ENCODE measurements around the gene MRPS21.

The MRPS21 gene

DNA sequence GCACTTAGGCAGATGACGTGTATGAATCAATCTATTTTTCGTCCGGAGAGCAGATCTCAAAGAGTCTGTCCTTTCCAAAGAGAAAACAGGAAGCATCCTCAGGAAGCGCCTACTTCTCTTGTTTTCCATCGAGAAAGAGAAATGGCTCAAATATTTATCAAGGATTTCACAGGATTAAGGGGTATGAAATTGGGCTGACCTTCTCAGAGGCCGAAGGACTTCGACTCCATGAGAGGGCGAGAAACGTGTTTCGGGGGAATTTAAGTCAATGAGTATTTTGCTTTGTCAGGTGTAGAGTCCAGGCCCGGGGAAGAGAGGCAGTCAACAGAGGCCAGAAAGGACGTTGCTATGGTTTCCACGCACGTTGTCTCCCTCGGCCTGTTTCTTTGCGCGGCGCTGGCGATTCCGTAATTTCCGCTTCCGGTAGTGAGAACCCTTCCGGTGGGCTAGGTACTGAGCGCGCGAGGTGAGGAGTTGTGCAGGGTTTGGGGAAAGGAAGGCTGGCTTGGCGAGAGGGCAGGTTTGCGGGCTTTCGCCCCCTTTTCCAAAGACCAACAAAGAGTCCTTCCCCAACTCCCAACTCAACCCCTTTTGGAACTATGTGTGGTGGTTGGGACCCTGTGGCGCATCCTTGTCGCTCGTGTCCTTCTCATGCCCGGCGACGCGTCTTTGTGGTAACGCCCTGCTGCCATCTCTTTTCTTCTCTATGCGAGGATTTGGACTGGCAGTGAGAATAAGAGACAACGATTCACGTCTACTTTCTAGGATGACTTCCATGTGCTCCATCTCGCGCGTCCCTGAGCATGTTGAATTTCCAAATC is at the start of gene MRPS21:
Gene MRPS21, plus strand, starts transcription at position 429 of the 821 bp plus-strand sequence. CDS start 506 bp downstream, outside the sequence.
- peak; percentile 94 for DNase-seq

DNA sequence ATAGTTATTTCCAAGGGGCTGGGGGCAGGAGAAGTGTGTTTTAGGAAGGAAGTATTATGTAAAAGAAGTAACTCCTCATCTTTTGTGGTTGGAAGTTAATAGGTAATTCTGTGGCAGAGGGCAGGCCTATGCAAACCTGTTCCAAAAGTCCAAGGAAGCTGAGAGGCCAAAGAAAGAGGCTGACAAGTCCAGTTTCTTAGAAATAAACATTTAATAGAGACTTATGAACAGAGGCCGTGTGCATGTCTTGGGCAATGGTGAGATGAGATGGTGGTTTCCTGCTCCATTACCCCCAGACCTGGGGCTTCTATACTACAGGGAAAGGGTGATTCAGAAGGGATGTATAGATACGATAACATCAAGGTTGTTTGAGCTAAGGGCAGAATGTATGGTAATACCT is 43.7 kb upstream of the MRPS21 start:
- no peak for DNase-seq

DNA sequence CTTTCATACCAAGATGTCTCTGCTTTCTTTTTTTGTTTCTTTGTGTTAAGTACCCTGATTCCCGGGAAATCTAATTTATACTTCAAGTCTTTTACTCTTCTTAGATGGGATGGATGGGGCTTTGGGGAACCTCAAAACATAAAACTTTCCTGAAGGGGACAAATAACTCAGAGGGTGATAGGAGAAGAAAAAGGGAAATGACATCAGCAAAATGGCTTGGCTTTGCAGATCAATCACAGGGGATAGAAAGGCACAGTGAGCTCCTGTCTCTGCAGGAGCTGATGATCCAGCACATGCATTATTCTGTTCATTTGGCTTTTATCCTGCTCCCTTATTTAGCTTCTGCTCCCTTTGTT is 37.5 kb upstream of the MRPS21 start:
- DNase-seq, result no peak

DNA sequence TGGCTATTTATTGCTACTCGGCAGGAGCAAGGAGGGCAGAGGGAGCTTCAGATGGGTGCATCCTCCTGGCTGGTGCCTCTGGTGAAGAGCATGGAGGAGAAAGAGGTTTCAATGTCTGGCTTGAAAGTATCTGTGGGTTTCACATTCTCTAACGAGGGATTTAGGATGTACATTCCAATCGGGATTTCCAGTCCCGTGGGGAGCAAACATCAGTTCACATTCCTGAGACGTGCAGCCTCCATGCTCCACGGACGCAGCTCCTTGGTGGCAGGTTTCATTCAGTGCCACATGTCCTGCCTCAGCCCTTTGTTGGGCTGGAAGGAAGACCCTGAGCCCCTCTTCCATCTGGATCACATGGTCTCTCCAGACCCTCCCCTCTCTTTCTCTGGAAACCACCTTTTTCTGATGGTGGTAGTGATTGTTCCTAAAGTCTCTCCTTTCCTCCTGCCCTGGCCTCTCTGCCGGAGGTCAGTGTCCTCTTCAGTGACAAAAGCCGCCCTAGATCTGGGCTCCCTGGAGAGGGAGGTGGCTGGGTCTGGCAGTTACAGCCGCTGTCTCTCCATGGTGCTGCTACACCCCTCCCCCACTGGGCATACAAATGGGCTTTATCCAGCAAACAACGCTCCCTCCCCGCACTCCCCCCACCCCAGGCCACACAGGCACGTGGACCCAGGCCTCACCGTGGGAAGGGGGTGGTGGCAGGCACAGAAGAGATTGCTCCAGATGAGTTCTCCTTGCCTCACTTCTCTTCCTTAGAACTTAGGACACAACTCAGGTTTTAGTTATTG is 36.9 kb upstream of the MRPS21 start:
- DNase-seq, result no peak

DNA sequence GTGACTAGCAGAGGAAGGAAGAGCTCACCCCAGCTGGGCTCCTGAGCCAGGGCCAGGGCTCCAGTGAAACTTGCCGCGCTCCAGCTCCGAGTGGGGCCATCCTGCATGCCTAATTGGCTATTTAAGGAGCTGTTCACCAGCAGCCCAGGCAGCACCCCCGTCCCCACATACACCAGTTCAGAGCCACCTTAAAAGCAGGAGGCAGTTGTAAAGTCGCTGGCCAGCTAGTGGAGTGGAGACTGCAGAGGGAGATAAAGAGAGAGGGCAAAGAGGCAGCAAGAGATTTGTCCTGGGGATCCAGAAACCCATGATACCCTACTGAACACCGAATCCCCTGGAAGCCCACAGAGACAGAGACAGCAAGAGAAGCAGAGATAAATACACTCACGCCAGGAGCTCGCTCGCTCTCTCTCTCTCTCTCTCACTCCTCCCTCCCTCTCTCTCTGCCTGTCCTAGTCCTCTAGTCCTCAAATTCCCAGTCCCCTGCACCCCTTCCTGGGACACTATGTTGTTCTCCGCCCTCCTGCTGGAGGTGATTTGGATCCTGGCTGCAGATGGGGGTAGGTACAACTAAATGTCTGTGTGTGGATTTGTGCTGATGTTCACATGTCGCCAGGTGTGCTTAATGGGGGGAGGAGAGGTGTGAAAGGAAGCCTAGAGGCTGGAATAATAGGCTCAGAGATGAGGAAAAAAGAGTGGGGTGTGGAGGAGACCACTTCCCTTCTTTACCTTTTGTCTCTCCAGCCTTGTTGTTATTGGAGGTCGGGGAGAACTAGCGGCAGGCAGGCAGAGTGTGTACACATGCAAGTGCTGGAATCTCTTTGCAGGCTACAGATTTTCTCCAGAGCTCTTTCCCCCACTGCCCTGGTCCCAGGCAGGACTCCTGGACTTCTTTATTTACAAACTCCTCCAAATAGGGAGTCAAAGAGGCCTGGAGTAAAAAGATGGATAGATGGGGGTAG is 35.8 kb upstream of the MRPS21 start, which contains the start of gene CA14:
Gene CA14, plus strand, starts transcription at position 151 of the 962 bp plus-strand sequence. Its CDS starts 355 bp downstream, at position 506.
- no peak for DNase-seq

DNA sequence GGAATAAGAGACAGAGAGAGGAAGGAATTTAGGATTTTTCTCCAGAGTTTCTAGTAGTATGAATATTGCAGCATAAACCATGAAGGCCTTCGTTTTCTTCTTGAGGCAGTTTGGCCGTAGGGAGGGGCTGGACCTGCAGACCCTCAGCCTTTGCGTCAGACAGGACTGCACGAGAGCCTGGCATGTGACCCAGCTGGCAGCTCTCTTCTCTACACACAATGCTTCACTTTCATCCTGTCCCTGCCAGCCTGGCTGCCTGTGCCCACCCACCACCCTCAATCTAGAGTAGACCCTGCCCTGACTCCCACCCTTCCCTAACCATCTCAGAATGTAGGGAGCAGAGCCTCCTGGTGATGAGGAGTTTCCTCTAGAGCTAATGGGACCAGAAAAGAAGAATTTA is 34.4 kb upstream of the MRPS21 start:
- DNase-seq, result no peak

DNA sequence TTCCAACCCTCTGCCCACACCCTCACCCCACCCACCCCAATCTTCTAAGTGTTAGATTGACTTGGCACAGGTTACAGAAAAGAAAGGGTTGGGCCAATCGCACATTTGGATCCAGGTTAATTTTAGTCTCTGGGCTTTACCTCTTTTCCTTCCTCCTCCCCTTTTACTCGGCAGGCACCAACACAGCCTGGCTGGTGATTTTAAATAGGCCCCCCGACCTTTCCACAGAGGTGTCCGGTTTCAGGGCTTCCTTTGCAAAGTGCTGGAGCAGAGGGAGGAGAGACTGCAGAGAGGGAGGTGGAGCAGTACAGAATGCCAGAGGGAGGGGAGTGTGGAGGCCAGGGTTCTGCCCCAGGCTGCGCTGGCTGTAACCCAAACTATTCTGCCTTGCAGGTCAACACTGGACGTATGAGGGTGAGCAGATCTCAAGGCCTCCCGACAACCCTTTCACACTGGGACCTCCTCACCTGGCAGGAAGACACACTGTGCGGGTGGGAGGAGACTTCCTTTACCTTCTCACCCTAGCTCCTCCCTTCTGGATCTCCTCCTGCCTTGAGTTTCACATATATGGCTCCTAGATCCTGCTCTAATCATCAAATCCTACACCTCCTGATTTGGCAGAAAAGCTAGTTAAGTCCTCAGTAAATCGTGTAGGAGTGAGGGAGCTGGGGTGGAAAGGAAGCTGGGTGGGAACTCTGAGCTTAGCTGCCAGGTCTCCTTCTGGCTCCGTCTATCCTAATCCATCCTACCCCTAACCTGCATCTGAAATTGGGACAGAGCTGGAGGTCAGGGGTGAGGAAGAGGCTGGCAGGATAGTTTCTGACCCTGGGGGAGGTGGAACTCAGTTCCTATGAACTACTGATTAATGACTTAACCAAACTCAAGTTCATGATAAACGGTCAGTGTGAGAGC is 33.6 kb upstream of the MRPS21 start:
- peak; percentile 89 for DNase-seq

DNA sequence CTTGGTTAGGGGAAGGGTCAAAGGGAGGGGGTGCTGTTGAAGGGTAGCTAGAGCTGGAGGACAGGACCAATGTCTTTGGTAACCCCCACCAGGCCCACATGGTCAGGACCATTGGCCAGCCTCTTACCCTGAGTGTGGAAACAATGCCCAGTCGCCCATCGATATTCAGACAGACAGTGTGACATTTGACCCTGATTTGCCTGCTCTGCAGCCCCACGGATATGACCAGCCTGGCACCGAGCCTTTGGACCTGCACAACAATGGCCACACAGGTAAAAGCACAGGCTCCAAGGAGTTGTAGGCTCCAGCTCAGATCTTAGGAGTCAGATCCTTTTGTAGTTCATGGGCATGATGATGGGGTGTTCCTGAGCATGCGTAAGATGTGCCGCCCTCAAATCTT is 32.3 kb upstream of the MRPS21 start:
- no peak for DNase-seq

DNA sequence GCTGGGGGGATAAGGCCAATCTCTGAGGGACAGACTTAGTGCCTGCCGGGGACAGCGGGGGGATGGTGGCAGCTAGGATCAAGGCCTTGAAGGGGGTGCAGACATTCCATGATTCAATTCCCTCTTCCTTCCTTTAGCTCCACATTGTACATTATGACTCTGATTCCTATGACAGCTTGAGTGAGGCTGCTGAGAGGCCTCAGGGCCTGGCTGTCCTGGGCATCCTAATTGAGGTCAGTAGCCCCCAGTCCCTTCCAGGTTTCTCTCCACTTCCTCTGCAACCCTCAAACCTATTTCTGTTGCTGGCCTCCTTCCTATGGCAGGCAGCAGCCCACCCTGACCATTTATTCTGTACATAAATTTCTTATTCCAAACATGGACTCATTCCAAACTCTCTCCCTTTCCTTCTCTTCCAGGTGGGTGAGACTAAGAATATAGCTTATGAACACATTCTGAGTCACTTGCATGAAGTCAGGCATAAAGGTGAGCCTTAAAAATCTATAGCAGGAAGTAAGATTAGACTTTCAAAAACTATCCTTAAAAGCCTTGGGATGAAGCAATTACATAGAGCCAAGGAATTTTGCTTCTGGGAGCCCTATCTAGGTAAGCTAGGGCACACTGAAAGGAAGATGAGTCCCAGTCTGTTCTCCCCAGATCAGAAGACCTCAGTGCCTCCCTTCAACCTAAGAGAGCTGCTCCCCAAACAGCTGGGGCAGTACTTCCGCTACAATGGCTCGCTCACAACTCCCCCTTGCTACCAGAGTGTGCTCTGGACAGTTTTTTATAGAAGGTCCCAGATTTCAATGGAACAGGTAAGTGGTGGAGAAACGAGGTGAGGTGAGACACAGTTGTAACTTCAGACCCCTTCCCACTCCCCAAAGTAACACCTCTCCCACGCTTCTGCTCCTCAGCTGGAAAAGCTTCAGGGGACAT is 31.0 kb upstream of the MRPS21 start:
- DNase-seq, result no peak

DNA sequence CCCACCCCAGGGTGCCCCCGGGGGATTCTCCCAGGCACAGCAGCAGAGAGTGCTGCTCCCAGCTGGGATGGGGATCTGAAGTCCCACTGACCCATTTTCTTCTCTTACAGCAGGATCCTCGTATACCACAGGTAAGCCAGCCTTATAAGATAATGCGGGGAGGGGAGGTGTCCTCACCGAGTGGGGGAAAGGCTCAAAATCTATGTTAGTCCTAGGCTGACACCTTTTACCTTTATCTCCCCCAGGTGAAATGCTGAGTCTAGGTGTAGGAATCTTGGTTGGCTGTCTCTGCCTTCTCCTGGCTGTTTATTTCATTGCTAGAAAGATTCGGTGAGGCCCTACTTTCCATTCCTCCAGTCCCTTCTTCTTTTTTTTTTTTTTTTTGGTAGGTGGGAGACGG is 30.1 kb upstream of the MRPS21 start:
- DNase-seq, result no peak

DNA sequence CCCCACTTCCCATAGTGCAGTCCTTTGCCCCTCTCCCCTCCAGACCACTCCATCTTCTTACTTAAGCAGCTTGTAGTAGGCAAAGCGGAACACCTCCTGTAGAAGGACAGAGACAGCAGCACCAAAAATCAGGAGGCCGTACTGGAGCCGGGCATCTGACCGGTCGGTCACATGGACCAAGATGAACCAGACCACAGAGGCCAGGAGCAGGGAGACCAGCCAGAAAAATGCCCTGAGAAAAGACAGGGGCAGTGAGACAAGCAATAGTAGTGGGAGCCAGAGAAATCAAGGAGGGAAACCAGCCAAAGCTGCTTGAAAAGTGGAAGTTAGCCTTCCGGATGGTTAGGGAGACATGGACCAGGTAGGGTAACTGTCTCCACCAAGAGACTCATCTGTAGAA is 25.8 kb upstream of the MRPS21 start:
- no peak for DNase-seq

DNA sequence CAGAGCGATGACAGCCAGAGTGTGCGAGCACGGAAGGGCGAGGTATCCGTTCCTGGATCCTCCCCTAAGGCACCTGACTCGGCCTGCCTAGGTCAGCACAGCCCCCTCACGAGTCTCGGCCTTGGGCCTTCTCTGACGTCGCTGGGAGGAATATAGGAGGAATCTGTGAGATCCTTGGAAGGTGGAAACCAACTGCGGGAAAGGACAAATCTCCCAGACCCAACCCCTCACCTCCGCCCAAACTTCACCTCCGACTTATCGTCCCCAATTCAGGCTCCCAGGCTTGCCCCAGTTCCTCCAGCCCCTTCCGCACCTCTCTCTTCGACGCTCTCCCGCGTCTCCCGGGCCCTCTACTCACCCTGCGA is 25.3 kb upstream of the MRPS21 start:
- no peak for DNase-seq

DNA sequence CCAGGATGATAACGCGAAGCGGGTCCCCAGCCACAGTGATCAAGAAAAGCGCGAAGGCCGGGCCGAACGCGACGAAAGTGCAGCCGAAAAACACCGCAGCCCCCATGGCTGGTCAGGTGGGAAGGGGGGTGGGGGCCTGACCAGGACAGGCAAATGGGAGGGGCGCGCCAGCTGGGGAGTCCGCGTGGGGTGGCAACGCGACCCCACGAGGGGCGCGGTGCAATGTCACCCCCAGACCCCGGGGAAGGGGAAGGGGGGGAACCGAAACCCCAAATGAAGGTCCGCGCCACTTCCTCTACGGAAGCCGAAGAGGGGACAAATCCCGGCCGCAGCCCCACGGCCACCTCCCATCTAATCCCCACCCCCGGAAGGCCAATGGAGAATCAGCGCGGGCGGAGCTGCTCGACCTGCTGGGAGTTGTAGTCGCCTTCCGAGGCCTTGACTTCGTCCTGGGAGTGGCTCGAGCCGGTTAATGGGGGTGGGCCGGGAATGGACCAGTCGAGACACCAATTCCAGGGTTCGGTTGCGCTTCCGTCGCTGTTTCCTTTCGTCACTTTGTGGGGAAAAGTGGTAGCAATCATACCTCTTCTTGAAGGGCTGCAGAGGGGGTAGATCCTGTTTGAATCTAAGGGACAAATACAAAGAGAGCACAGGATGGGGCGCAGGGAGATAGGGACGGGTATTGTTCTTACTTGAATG is 24.8 kb upstream of the MRPS21 start, which contains the start of gene APH1A:
Gene APH1A, minus strand, starts transcription at position 312 of the 699 bp plus-strand sequence. Its CDS starts 206 bp downstream, at position 106.
- peak; percentile 93 for DNase-seq

DNA sequence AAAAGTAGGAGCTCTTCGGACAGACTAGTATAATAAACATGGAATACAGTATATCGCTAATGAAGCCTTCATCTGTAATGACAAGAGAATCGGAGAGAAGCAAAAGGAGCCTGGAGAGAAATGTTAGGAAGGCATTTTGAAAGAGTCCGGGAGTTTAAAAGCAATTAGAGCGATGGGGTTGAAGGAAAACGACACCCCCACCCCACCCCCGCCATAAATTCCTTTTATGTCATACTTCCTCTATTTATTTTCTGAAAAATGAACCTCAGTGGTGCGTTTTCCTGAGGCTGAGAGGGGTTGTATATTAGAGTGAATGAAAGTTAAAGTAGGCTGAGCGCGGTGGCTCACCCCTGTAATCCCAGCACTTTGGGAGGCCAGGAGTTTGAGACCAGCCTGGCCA is 24.2 kb upstream of the MRPS21 start:
- no peak for DNase-seq

DNA sequence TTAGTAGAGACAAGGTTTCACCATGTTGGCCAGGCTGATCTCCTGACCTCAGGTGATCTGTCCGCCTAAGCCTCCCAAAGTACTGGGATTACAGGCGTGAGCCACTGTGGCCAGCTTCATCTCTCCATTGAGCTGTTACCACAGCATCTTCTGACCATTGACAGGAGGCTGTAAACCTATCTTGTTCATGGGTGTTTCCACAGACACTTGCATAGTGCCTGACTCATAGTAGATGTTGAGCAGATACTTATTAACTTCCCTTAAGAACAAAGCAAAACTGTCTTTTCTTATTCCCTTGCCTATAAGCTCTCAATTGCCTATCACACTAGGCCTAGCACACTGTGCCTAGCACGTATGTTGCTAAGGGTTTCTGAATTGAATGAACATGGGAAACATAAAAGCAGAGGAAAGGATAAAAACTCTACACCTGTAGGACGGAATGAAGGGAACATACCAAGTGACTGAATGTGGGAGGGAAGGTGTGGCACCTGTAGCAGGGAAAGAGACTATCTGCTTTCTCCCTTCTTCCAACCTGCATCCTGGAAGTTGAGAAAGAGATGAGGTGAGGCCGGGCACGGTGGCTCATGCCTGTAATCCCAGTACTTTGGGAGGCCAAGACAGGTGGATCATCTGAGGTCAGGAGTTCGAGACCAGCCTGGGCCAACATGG is 22.2 kb upstream of the MRPS21 start:
- DNase-seq, result no peak

DNA sequence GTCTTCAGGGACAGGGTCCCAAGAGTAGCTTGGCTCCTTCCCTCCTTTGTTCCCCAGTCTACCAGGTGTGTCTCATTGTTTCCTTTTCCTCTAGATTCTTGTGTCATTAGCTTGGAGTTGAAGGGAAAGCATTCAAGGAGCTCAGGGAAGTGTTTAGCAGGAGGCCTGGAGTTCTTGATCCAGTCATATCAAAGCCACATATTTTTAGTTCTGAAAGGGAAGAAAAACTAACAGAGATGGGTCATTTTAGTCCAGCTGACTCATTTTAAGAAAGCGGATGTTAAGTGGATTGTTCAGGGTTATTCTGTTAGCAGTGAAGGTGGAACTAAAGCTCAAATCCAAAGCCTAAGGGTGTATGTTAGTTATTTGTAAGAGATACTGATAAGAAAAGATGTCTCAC is 20.4 kb upstream of the MRPS21 start:
- DNase-seq, result no peak

DNA sequence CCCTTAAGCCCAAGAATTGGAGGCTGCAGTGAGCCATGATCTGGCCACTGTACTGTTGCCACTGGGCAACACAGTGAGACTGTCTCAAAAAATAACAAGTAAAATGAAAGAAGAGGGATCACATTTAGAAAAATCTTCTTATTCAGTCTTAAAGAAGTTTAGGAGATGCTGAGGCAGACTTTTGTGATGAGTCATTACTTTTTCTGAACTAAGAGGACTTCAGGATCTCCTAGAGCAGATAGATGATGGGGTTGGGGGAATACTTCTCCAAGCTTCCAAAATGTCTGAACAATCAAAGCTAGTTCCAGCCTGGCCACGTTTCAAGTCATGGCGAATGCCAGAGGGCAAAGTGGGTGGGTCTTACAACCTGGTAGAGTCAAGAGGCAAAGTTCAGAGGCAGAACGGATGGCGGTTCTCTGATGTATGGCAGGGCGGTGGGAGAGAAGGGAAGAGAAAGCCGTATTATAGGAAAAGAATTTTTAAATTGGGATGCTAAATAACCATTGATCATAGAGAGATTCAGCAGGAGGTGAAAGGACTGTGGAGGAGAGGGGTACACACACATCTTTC is 13.4 kb upstream of the MRPS21 start:
- DNase-seq, result no peak

DNA sequence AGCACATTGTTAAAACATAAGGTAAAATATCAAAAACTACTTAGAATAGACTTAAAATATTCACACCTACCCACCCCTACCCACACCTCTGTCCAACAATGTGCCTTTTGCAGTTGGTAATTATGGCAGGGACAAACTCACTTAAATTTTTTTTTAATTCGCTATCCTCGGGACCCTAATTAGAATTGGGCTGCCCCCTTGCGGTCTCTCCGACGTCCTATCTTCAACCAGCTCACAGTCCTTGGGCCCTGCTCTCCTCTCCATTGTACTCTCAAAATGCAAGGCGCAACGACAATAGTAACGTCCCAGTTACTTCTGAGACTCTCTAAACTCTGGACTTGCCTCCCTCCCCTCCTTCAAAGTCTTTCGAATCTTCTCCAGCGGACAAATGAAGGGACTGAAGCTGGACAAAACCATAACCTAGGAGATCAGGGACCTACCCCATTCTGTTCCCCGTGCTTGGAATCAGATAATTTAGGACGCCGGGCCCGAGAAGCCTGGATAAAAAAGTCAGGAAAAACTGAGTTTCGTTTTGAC is 12.4 kb upstream of the MRPS21 start:
- DNase-seq, result peak; percentile 64
